Measurements from ENCODE around the gene ANKLE1.

- TF ChIP-seq CTCF (IDR thresholded peaks at IDR 0.05; ENCODE audit: poor library complexity) (no peak), EZH2 (IDR thresholded peaks at IDR 0.05; ENCODE audit: borderline replicate concordance) (no peak)
These were observed 5.1 kb downstream of the ANKLE1 start for GRCh38 chr19:17286752-17287151.

Data from hepatocyte (in vitro differentiated cells).